Measurements from ENCODE around the gene TBC1D24.

Gene TBC1D24

DNA sequence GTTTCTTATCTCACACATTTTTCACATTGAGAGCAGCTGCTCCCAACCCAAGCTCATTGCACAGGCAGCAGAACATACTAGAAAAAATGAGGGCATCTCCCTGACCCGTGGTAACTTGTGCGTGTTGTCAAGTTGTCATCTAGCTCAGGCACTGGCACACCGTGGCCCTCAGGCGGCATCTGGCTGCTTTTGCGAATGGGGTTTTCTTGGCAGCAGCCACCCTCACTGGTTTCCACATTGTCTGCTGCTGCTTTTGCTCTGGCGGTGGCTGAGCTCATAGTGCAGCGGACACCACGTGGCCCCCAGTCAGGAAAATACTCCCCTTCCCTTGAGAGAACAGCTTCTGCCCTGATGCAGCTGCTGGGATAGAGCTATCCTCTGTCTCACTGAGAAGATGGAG, 24.4 kb upstream of the TBC1D24 start:
- DNase-seq (ENCODE audit: low read depth in 2 of 2), result no peak

DNA sequence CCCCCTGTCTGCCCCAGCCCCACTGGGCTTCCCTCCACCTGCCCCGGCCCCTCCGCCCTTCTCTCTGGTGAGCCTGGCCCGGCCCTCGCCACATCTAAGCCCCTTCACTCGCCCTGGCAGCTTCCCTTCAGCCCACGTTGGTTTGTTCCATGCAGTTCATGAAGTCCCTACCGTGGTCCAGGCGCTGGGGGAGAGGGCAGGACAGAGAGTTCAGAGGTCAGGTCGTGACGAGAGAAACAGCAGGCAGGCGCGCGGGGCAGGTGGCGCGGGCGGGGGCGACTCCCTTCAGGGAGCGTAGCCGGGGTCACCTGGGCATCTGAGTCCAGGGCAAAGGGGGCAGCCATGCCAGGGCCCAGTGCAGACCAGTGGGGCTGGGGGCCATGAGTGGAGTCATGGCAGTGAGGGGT, 23.9 kb upstream of the TBC1D24 start:
- no peak for DNase-seq (ENCODE audit: low read depth in 2 of 2)

- no peak for DNase-seq (ENCODE audit: low read depth in 2 of 2)
Observed at GRCh38 chr16:2451851-2452320, 23.0 kb upstream of the TBC1D24 start.

DNA sequence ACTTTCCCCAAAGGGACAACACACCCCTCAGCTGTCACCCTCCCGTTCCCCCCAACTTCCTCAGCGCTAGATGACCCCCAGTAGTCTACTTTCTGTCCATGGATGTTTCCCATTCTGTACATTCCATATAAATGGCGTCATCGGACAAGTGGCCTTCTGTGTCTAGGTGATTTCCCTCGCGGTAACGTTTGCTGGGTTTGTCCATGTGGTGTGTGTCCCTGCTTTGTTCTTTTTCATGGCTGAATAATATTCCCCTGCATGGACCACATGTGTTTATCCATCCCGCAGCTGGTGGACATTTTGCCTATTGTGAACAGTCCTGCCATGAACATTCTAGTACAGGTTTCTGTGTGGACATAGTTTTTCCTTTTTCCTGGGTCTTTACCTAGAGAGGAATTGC, 22.3 kb upstream of the TBC1D24 start:
- no peak for DNase-seq (ENCODE audit: low read depth in 2 of 2)

DNA sequence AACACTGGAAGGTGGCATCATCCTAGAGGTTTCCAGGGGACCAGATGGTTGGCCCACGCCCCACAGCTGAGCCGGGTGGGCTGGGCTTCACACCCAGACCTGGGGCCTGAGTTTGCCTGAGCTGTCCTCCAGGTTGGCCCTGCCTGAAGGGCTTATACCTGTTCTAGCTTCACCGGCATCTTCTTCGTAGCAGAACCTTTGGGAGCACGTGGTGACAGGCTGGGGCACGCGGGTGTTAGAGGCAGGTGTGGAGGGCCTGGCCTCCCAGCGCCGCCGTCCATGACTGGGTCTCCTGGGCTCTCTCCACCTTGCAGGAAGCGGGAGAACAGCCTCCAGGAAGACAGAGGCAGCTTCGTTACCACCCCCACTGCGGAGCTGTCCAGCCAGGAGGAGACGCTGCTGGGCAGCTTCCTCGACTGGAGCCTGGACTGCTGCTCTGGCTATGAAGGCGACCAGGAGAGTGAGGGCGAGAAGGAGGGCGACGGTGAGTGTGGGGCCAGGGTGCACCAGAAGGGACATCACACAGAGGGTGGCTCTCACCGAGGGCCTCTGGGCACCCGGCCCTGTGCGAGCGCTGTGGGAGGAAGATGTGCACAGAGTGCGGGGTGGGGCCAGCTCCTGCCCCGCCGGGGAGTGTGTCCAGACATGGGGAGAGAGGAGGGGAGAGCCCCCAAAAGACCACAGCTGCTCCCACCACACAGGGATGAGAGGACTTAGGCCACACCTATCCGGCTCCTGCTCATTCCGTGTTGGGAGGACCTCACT, 19.7 kb upstream of the TBC1D24 start:
- DNase-seq (ENCODE audit: low read depth in 2 of 2), result no peak

GRCh38 chr16:2456551-2457153, 18.3 kb upstream of the TBC1D24 start:
- DNase-seq (ENCODE audit: low read depth in 2 of 2), result no peak

DNA sequence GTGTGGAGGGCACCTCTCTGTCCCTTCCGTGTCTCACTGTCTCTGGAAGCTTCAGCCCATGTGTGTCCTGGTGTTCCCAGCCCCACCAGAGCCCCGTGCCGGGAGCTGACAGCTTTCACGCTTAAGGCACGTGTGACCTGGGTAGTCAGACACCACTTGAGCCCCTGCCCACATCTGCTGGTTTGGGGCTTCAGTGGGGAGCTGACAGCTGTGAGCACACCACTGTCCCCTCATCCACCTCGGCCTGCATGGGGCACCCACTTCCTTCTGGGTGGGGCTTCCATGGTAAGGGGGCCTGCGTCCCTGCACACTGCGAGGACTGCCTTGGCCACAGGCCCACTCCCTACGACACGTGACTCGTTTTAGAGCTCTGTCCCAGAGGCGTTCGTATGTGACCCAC, 17.7 kb upstream of the TBC1D24 start:
- DNase-seq (ENCODE audit: low read depth in 2 of 2), result no peak

DNA sequence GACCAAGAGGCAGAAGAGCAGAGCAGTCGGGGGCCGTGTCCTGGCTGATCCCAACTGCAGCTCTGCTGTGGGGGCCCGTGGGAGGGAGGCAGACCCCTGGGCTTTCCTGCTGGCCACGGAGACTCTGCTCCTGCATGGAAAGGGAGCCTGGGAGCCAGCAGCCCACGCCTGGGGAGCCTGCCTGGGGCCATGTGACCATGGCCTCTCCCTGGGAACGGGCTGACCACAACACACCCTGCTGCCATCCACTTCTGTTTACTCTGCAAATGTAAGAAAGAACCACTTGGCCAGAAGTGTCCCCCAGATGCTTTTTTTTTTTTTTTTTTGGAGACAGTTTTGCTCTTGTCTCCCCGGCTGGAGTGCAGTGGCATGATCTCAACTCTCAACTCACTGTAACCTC, 17.0 kb upstream of the TBC1D24 start:
- DNase-seq (ENCODE audit: low read depth in 2 of 2), result no peak

DNA sequence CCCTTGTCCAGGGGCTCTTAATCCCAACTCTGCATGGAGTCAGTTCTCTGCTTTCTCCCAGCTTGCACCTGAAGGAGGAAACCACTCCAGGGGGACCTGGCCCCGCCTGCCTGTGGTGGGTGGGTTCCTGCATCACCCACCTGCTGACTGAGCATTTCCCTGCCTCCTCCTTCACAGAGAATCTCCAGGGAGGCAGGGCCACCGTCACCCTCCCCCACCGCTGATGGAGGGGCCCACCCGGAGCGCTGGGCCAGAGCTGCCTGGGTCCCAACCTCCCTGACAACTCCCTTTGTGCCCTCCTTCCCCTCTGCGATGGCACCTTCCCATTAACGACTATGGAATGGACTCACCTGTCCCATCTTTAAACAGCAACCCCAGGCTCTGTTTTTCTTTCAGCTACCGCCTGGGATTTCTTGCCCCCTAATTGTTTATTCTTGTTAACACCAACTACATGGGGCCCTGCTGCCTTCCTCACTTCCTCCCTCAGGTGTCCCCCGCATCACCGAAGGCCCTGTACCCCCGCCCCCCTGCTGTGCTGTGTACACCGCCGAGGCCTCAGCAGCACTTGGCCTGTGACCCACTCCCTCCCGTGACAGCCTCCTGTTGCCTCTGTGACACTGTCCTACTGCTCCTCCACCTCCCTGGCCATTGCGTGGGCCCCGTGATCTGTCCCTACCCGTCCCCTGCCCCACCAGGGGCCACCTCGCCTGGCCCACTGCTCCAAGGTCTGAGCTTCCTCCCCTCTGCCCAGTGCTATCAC, 15.9 kb upstream of the TBC1D24 start:
- no peak for DNase-seq (ENCODE audit: low read depth in 2 of 2)

DNA sequence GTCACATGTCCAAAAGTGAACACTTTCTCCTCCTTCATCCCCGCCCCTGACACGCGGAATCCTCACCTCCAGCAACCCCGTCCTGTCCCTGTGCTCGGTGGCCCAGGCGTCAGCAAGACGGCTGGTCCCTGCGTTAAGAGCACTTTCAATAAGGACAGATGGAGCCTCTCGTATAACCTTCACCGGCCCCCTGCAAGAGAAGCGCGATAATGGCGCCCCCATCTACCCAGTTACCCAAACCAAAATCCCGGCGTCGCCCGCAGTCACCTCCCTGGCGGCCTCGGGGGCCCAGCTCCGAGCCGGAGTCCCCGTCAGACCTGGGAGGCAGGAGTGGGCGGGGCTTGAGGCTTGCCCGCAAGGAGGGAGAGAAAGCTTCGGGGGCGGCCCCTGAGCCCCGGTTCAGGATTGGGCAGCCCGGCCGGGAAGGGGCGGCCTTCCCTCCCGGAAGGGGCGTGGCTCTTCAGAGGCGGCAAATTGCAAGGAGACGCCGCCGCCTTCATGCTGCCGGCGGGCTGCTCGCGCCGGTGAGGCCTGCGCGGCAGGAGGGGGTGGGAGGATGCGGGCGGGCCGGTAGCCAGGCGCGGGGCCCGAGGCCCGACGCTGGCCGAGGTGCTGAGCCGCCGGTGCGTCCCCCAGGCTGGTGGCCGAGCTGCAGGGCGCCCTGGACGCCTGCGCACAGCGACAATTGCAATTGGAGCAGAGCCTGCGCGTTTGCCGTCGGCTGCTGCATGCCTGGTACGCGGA, 15.1 kb upstream of the TBC1D24 start, which contains the start of gene TEDC2:
TEDC2 (plus strand) TSS at position 463 of the 744 bp plus-strand sequence; CDS start at position 499, 36 bp downstream.
- peak; percentile 79 to 80 for DNase-seq (ENCODE audit: low read depth in 2 of 2)

- DNase-seq (ENCODE audit: low read depth in 2 of 2), result no peak
Observed at GRCh38 chr16:2460391-2460713, 14.6 kb upstream of the TBC1D24 start.

- DNase-seq (ENCODE audit: low read depth in 2 of 2), result no peak
Observed at GRCh38 chr16:2460916-2461315, 14.0 kb upstream of the TBC1D24 start.

- no peak for DNase-seq (ENCODE audit: low read depth in 2 of 2)
Observed at GRCh38 chr16:2462031-2462866, 12.7 kb upstream of the TBC1D24 start.

GRCh38 chr16:2464333-2464732, 10.6 kb upstream of the TBC1D24 start:
- no peak for DNase-seq (ENCODE audit: low read depth in 2 of 2)

DNA sequence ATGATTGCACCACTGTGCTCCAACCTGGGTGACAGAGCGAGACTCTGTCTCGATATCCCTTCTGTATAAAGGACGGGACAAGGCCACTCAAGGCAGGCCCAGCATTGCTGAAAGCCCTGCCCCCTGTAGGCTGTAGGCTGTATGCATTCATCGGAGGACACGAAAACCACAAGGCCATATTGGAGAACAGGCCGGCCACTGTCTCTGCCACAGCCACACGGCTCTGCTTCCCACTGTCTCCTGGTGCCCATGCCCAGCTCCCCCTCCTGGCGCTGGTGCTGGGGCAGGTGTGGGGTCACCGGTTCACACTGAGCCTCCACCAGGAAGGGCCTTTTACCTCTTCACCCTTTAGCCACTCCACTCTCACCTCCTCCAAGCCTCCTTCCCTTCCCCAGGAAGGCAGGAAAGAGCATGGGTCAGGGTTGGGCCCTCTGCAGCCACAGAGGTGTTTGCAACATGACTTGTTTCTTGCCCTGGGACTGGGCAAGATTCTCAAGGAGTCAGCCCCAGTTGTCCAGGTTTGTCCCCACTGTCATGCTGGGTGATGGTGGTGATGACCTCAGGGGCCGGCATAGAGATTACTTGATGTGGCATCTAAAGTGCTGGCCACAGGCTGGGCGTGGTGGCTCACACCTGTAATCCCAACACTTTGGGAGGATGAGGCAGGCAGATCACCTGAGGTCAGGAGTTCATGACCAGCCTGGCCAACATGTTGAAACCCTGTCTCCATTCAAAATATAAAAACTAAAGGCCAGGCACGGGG, 9.1 kb upstream of the TBC1D24 start:
- no peak for DNase-seq (ENCODE audit: low read depth in 2 of 2)

DNA sequence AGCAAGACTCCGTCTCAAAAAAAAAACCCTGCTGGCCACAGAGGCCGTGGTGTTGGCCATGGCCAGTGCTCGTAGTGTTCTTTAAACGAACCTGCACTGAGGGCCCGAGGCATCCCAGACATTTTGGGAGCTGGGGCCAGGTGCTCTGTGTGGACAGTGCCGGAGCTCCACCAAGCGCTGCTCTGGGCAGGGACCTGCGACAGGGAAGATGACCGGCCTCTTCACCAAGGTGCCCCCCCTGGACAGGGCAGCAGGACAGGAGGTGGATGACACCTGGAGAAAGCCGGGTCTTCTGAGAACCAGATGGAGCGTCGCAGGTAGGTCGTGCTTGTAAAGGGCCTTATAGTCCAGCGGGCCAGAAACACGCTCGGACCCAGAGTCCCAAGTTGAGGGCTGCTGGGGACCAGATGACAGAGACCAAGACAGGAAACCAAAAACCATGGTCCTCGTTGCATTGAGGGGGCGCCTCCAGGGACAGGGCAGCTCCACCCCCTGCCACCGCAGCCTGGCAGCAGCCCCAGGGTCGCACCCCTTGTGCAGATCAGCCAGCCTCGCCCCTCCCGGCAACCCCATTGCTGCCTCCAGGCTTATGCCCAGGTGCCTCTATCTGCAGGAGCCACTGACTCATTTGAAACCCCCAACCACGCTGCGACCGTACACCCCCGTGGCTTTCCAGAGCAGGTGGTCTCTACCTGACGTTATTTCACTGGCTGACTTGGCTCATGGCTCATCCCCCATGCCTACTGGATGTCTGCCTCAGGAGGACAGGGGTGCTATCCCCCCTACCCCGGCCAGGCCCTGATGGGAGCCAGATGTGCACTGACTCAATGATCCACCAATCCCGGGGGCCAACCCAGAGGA, 8.0 kb upstream of the TBC1D24 start:
- no peak for DNase-seq (ENCODE audit: low read depth in 2 of 2)

DNA sequence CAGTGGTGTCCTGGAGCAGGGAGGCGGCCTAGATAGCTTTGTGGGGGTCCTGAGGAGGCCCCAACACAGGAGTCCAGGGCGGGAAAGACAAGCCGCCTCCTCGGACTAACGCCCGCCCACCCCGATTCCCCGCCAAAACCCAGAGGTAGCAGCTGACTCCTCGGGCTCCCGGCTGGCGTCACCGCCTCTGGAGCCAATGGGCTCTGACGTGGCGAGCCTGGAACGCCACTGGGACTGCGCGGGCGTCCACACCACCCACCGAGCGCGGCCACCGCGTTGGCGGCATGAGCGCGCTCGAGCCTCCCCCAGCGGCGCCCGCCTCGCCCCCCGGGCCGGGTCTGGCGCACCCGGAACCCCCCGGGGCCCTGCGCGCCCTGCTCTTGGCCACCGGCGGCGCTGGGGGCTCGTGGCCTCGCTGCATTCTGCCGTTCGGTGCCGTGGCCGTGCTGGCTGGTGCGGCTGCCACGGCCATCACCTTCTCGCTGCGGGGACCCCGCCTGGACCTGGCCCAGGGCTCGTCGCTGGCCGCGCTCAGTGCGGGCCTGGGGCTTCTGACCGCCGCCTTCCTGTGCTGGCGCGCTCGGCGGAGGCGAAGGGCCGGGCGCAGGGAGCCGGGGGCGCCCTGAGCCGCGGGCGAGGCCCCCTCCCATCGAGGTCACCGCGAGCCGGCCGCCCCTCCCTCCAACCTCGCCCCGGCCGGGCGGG, 7.2 kb upstream of the TBC1D24 start:
- peak; percentile 41 for DNase-seq (ENCODE audit: low read depth in 2 of 2)

GRCh38 chr16:2468233-2468724, 6.6 kb upstream of the TBC1D24 start:
- DNase-seq (ENCODE audit: low read depth in 2 of 2), result no peak
